ENCODE results near the gene KCNK10. TPM values are rescaled to one million over a fixed set of nuclear protein-coding genes. Genes with fewer than 3 reads are reported as not detected.

Gene KCNK10
- total RNA-seq, 1 donor from 2014 or later: not detected

DNA sequence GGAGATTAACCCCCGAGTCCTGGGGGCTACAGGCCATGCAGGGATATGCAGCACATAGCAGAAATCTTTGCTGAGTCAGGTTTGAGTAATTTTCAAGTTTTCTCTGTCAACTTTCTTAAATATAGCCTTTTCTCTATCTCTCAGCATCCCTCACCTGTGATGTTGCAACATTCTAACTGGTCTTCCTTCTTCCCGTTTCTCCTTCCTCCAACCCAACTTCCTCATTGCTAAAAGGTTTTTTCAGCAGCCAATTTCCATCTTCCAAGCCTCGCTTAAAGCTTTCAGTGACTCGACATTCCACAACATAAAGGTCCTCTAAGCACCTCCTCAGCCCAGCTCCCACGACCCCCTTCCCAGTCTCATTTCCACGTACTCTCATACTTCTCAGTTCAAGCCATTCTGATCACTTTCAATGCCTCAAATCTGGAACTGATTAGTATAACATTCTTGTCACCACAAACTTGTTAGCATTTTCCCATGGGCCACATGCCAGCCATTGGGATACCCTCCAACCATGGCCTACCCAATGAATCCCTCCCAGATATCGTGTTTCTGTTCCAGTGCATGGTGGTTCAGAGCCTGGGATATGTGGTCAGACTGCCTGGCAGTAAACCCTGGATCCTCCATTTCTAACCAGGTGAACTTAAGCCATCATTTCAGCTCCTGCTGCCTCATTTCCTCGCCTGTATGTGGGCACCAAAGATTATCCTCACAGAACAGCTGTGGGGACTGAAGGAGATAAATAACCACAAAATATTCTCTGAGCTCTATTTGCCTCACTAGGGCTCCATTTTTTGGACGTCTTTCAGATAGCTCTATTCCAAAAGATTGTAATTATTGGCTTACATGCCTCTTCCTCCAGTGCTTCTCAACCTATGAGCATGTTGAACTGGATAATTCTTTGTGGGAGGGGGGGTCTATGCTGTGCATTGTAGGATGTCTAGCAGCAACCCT is 65.8 kb downstream of the KCNK10 start:
- no peak overlapping the region for H3K27ac ChIP-seq (ENCODE audit: low read depth, low read length)
- H3K9ac ChIP-seq (ENCODE audit: low read depth in 1 of 3, low read length in 3 of 3): no peak overlapping the region
- no peaks in the 10 kb centered on the region for H3K4me1 ChIP-seq (ENCODE audit: control insufficient read depth in 3 of 3, insufficient read depth in 3 of 3, low read length in 3 of 3)
- H3K36me3 ChIP-seq (ENCODE audit: control insufficient read depth in 3 of 3, insufficient read depth in 3 of 3, low read length in 3 of 3): no peaks in the 10 kb centered on the region
- no peak overlapping the region for H3K4me3 ChIP-seq (ENCODE audit: low read length in 3 of 3)
- H3K9me3 ChIP-seq (ENCODE audit: control insufficient read depth in 3 of 3, low read length in 3 of 3): no peaks in the 10 kb centered on the region
- H3K27me3 ChIP-seq (ENCODE audit: control insufficient read depth in 3 of 3, insufficient read depth in 3 of 3, low read length in 3 of 3): peaks cover 0 to 15% (median 0%) of the 10 kb centered on the region in 3 donors

DNA sequence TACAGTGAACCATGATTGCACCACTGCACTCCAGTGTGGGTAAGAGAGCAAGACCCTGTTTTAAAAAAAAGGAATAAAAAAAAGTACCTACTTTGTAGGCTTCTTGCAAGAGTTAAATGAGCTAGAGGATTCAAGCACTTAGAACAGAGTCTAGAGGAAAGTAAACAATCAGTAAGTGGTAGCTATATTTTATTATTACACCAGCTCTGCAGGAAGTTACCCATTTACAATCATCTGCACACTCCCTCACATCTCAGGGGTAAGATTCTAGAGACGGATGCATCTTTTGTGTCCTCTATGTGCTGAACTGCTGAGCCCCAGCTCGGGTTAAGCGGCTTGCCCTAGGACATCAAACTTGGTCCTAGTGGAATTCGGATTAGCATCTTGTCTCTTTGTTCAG is 67.3 kb downstream of the KCNK10 start:
- H3K4me1 ChIP-seq (ENCODE audit: control insufficient read depth in 3 of 3, insufficient read depth in 3 of 3, low read length in 3 of 3): no peaks in the 10 kb centered on the region
- H3K4me3 ChIP-seq (ENCODE audit: low read length in 3 of 3): no peak overlapping the region
- peaks cover 0 to 15% (median 0%) of the 10 kb centered on the region in 3 donors for H3K27me3 ChIP-seq (ENCODE audit: control insufficient read depth in 3 of 3, insufficient read depth in 3 of 3, low read length in 3 of 3)
- H3K9ac ChIP-seq (ENCODE audit: low read depth in 1 of 3, low read length in 3 of 3): no peak overlapping the region
- no peaks in the 10 kb centered on the region for H3K9me3 ChIP-seq (ENCODE audit: control insufficient read depth in 3 of 3, low read length in 3 of 3)
- no peak overlapping the region for H3K27ac ChIP-seq (ENCODE audit: low read depth, low read length)
- H3K36me3 ChIP-seq (ENCODE audit: control insufficient read depth in 3 of 3, insufficient read depth in 3 of 3, low read length in 3 of 3): no peaks in the 10 kb centered on the region

DNA sequence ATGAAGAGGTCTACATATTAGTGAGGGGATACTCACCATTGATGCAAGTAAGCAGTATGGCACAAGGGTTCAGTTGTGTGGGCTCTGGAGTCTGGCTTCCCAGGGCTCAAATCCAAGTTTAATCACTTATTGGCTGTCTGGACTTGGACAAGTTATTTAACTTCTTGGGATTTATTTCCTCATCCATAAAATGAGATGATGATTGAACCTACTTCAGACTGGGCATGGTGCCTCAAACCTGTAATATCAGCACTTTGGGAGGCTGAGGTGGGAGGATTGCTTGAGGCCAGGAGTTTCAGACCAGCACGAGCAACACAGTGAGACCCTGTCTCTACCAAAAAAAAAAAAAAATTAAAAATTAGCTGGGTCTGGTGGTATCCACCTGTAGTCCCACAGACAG is 67.9 kb downstream of the KCNK10 start:
- no peaks in the 10 kb centered on the region for H3K9me3 ChIP-seq (ENCODE audit: control insufficient read depth in 3 of 3, low read length in 3 of 3)
- no peaks in the 10 kb centered on the region for H3K4me1 ChIP-seq (ENCODE audit: control insufficient read depth in 3 of 3, insufficient read depth in 3 of 3, low read length in 3 of 3)
- H3K27me3 ChIP-seq (ENCODE audit: control insufficient read depth in 3 of 3, insufficient read depth in 3 of 3, low read length in 3 of 3): peaks cover 0 to 15% (median 0%) of the 10 kb centered on the region in 3 donors
- H3K27ac ChIP-seq (ENCODE audit: low read depth, low read length): no peak overlapping the region
- no peaks in the 10 kb centered on the region for H3K36me3 ChIP-seq (ENCODE audit: control insufficient read depth in 3 of 3, insufficient read depth in 3 of 3, low read length in 3 of 3)
- H3K4me3 ChIP-seq (ENCODE audit: low read length in 3 of 3): no peak overlapping the region
- no peak overlapping the region for H3K9ac ChIP-seq (ENCODE audit: low read depth in 1 of 3, low read length in 3 of 3)

DNA sequence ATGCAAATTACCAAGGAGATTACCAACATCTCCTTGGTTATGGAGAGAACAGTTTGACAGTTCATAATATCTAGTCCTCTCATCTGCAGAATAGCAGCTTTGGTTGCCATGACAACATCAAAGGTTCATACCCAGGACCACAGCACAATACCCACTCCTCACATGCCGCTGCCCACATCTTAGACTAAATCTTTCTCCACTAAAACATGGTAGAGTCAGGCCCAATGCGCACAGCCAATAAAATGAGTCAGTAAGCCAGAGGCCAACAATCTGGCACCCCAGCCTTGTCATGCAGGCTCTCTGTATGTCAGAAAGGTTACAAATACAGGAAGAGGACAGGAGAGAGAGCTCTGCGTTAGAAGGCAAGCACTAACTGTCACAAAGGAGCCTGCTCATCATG is 70.6 kb downstream of the KCNK10 start:
- Histone ChIP-seq H3K4me1 (ENCODE audit: control insufficient read depth in 3 of 3, insufficient read depth in 3 of 3, low read length in 3 of 3) (no peaks in the 10 kb centered on the region), H3K36me3 (ENCODE audit: control insufficient read depth in 3 of 3, insufficient read depth in 3 of 3, low read length in 3 of 3) (no peaks in the 10 kb centered on the region), H3K4me3 (ENCODE audit: low read length in 3 of 3) (no peak overlapping the region), H3K9ac (ENCODE audit: low read depth in 1 of 3, low read length in 3 of 3) (no peak overlapping the region), H3K9me3 (ENCODE audit: control insufficient read depth in 3 of 3, low read length in 3 of 3) (no peaks in the 10 kb centered on the region), H3K27me3 (ENCODE audit: control insufficient read depth in 3 of 3, insufficient read depth in 3 of 3, low read length in 3 of 3) (peaks cover 0 to 15% (median 0%) of the 10 kb centered on the region in 3 donors), H3K27ac (ENCODE audit: low read depth, low read length) (no peak overlapping the region)

DNA sequence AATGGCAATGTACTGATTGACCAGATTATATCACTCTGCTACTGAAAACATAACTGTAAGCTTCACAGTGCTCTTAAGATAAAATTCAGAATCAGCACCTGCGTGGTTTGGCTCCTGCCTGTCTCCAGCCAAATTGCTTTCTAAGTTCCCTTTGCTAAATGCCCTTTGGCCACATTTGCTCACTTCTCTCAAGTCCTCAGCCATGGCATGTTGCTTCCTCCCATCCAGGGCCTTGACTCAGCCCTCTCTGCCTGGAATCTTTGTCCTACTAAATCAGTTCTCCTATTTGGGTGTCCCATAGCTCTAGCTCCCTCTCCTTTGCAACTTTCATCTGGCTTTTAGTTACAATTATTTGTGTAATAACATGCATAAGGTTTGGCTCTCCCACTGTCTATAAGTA is 71.4 kb downstream of the KCNK10 start:
- no peaks in the 10 kb centered on the region for H3K4me1 ChIP-seq (ENCODE audit: control insufficient read depth in 3 of 3, insufficient read depth in 3 of 3, low read length in 3 of 3)
- peaks cover 0 to 15% (median 0%) of the 10 kb centered on the region in 3 donors for H3K27me3 ChIP-seq (ENCODE audit: control insufficient read depth in 3 of 3, insufficient read depth in 3 of 3, low read length in 3 of 3)

DNA sequence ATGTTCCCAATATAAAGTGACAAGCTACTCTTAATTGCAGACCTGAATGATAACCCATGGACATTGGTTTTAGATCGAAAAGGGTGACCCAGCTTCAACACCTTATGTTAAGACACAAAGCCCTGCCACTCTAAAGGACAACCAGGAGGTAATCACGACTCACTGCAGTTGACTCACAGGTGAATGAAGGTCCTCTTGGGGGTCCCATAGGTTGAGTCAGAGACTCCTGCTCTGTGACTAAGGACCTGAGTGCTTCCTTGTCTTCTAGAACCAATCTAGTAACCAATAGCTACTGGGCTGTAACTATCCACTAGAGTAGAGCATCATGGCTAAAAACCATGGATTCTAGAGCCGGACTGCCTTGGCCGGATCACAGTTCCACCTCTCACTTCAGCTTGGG is 73.8 kb downstream of the KCNK10 start:
- peaks cover 0 to 17% (median 0%) of the 10 kb centered on the region in 3 donors for H3K27me3 ChIP-seq (ENCODE audit: control insufficient read depth in 3 of 3, insufficient read depth in 3 of 3, low read length in 3 of 3)
- no peak overlapping the region for H3K4me3 ChIP-seq (ENCODE audit: low read length in 3 of 3)
- no peaks in the 10 kb centered on the region for H3K36me3 ChIP-seq (ENCODE audit: control insufficient read depth in 3 of 3, insufficient read depth in 3 of 3, low read length in 3 of 3)
- H3K9me3 ChIP-seq (ENCODE audit: control insufficient read depth in 3 of 3, low read length in 3 of 3): no peaks in the 10 kb centered on the region
- H3K4me1 ChIP-seq (ENCODE audit: control insufficient read depth in 3 of 3, insufficient read depth in 3 of 3, low read length in 3 of 3): no peaks in the 10 kb centered on the region
- H3K9ac ChIP-seq (ENCODE audit: low read depth in 1 of 3, low read length in 3 of 3): no peak overlapping the region
- no peak overlapping the region for H3K27ac ChIP-seq (ENCODE audit: low read depth, low read length)

More for the DNA sequence above, 71.4 kb downstream of the KCNK10 start:
- no peaks in the 10 kb centered on the region for H3K9me3 ChIP-seq (ENCODE audit: control insufficient read depth in 3 of 3, low read length in 3 of 3)
- no peak overlapping the region for H3K4me3 ChIP-seq (ENCODE audit: low read length in 3 of 3)
- H3K36me3 ChIP-seq (ENCODE audit: control insufficient read depth in 3 of 3, insufficient read depth in 3 of 3, low read length in 3 of 3): no peaks in the 10 kb centered on the region
- no peak overlapping the region for H3K27ac ChIP-seq (ENCODE audit: low read depth, low read length)
- H3K9ac ChIP-seq (ENCODE audit: low read depth in 1 of 3, low read length in 3 of 3): no peak overlapping the region

DNA sequence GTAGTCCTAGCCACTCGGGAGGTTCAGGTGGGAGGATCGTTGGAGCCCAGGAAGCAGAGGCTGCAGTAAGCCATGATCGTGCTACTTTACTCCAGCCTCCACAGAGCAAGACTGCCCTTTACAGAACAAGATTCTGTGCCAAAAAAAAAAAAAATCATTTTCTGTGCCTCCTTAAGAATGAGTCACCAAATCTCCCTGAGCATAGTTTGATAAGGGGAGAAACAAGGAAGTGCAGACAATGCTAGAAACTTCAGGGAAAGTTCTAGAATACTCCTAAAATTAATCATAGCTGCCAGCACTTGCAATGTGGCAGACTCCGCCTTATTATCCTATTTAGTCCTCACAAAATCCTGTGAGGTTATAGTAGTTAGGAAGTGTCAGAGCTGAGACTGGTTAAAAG is 74.5 kb downstream of the KCNK10 start:
- Histone ChIP-seq H3K4me1 (ENCODE audit: control insufficient read depth in 3 of 3, insufficient read depth in 3 of 3, low read length in 3 of 3) (no peaks in the 10 kb centered on the region), H3K4me3 (ENCODE audit: low read length in 3 of 3) (no peak overlapping the region), H3K9ac (ENCODE audit: low read depth in 1 of 3, low read length in 3 of 3) (no peak overlapping the region)

DNA sequence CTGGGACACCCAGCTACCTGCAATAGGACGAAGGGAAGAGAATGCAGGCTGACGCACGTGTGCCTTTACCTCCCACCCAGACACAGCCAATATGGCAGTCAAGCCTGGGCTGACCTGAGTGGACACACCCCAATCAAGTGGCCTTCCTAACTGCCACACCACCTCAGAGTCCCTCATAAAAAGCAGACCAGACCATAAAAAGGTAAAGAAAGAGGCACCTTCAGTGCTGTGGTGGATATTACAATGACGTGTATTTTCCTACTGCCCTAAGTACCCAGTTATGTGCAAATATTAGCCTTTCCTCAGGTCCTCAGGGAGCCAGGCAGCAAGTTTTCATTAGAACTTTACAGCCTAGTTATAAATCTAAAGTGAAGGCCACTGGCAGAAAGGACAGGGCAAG is 75.8 kb downstream of the KCNK10 start:
- Histone ChIP-seq H3K4me1 (ENCODE audit: control insufficient read depth in 3 of 3, insufficient read depth in 3 of 3, low read length in 3 of 3) (no peaks in the 10 kb centered on the region), H3K9me3 (ENCODE audit: control insufficient read depth in 3 of 3, low read length in 3 of 3) (no peaks in the 10 kb centered on the region), H3K36me3 (ENCODE audit: control insufficient read depth in 3 of 3, insufficient read depth in 3 of 3, low read length in 3 of 3) (no peaks in the 10 kb centered on the region), H3K27ac (ENCODE audit: low read depth, low read length) (no peak overlapping the region), H3K27me3 (ENCODE audit: control insufficient read depth in 3 of 3, insufficient read depth in 3 of 3, low read length in 3 of 3) (peaks cover 0 to 9% (median 0%) of the 10 kb centered on the region in 3 donors), H3K4me3 (ENCODE audit: low read length in 3 of 3) (no peak overlapping the region), H3K9ac (ENCODE audit: low read depth in 1 of 3, low read length in 3 of 3) (no peak overlapping the region)

More for the DNA sequence above, 74.5 kb downstream of the KCNK10 start:
- no peaks in the 10 kb centered on the region for H3K36me3 ChIP-seq (ENCODE audit: control insufficient read depth in 3 of 3, insufficient read depth in 3 of 3, low read length in 3 of 3)
- H3K9me3 ChIP-seq (ENCODE audit: control insufficient read depth in 3 of 3, low read length in 3 of 3): no peaks in the 10 kb centered on the region
- H3K27me3 ChIP-seq (ENCODE audit: control insufficient read depth in 3 of 3, insufficient read depth in 3 of 3, low read length in 3 of 3): peaks cover 0 to 15% (median 0%) of the 10 kb centered on the region in 3 donors
- no peak overlapping the region for H3K27ac ChIP-seq (ENCODE audit: low read depth, low read length)

DNA sequence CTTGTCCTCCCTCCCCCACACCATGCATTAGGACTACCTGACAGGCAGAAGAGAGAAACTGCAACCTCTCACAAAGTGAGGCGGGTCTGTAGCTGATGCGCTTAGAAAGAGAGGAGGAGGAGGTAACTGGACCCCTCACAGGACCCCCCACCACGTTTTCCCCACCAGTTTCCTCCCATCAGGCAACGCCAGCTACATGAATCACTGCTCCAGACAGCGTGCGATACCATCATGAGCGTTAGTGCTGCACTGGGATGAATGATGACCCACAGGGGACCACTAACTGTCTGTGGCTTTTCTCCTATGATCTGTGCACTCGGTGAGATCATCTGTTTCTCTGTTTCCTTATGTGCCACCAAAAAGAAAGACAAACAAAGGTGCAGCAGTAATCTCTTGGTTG is 77.7 kb downstream of the KCNK10 start:
- H3K27me3 ChIP-seq (ENCODE audit: control insufficient read depth in 3 of 3, insufficient read depth in 3 of 3, low read length in 3 of 3): peaks cover 0 to 13% (median 0%) of the 10 kb centered on the region in 3 donors

DNA sequence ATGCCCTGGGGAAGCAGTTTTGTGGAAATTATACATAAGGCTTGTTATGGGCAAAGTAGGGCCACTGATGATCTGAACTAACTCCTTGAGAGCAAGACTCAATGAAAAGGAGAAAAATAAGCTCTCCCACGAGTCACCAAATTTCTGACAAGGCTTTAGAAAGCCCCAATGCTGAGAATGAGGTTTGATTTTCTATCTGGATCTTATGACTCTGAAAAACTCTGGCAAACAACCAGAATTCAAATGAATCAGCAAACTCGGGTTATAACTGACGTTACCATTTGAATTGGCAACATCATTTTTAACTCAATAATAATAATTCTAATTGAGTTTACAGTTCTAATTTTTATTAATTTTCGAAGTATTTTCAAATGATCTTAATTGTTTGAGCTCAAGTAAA is 79.1 kb downstream of the KCNK10 start:
- Histone ChIP-seq H3K9me3 (ENCODE audit: control insufficient read depth in 3 of 3, low read length in 3 of 3) (no peaks in the 10 kb centered on the region), H3K36me3 (ENCODE audit: control insufficient read depth in 3 of 3, insufficient read depth in 3 of 3, low read length in 3 of 3) (no peaks in the 10 kb centered on the region), H3K4me3 (ENCODE audit: low read length in 3 of 3) (no peak overlapping the region), H3K27ac (ENCODE audit: low read depth, low read length) (no peak overlapping the region), H3K4me1 (ENCODE audit: control insufficient read depth in 3 of 3, insufficient read depth in 3 of 3, low read length in 3 of 3) (no peaks in the 10 kb centered on the region), H3K9ac (ENCODE audit: low read depth in 1 of 3, low read length in 3 of 3) (no peak overlapping the region), H3K27me3 (ENCODE audit: control insufficient read depth in 3 of 3, insufficient read depth in 3 of 3, low read length in 3 of 3) (peaks cover 0 to 13% (median 0%) of the 10 kb centered on the region in 3 donors)

More for the DNA sequence above, 77.7 kb downstream of the KCNK10 start:
- H3K4me3 ChIP-seq (ENCODE audit: low read length in 3 of 3): no peak overlapping the region
- H3K9me3 ChIP-seq (ENCODE audit: control insufficient read depth in 3 of 3, low read length in 3 of 3): no peaks in the 10 kb centered on the region
- H3K27ac ChIP-seq (ENCODE audit: low read depth, low read length): no peak overlapping the region
- H3K9ac ChIP-seq (ENCODE audit: low read depth in 1 of 3, low read length in 3 of 3): no peak overlapping the region
- H3K36me3 ChIP-seq (ENCODE audit: control insufficient read depth in 3 of 3, insufficient read depth in 3 of 3, low read length in 3 of 3): no peaks in the 10 kb centered on the region
- H3K4me1 ChIP-seq (ENCODE audit: control insufficient read depth in 3 of 3, insufficient read depth in 3 of 3, low read length in 3 of 3): no peaks in the 10 kb centered on the region

Data from skeletal muscle tissue (tissue), 4 donors.